Liver (tissue), 9 donors: Measurements from ENCODE around the gene SLC22A13. TPM values are rescaled to one million over a fixed set of nuclear protein-coding genes. Genes with fewer than 3 reads are reported as not detected.

Experiments used
- DNase-seq: peaks from one replicate; pipeline ENCODE4 v3.0.0-alpha.2; 2017; ENCODE audit warnings: low spot score
- H3K27ac ChIP-seq, 2 donors: one replicate each; pipeline ENCODE4 v1.7.0; 2013; ENCODE audit warnings: inconsistent platforms in 2 of 2, low read length in 2 of 2, control low read depth in 1 of 2, low read depth in 1 of 2, mild to moderate bottlenecking in 1 of 2
- H3K27me3 ChIP-seq, 4 donors: one replicate each; pipeline versions ENCODE4 v1.6.1 to v1.7.0; 2013; ENCODE audit warnings: low read length in 3 of 4, inconsistent platforms in 1 of 4, mild to moderate bottlenecking in 1 of 4, moderate library complexity in 1 of 4; ENCODE audit not compliant: control insufficient read depth in 4 of 4, insufficient read depth in 4 of 4
- H3K36me3 ChIP-seq, 4 donors: one replicate each; pipeline versions ENCODE4 v1.6.1 to v1.7.0; 2013; ENCODE audit warnings: low read length in 3 of 4, mild to moderate bottlenecking in 3 of 4, low read depth in 1 of 4, moderate library complexity in 1 of 4; ENCODE audit not compliant: control insufficient read depth in 4 of 4, insufficient read depth in 3 of 4
- H3K4me1 ChIP-seq, 4 donors: one replicate each; pipeline versions ENCODE4 v1.6.1 to v1.7.0; 2013; ENCODE audit warnings: low read length in 3 of 4, mild to moderate bottlenecking in 3 of 4, moderate library complexity in 1 of 4; ENCODE audit not compliant: control insufficient read depth in 4 of 4, insufficient read depth in 4 of 4
- H3K4me3 ChIP-seq, 3 donors: one replicate each; pipeline versions ENCODE4 v1.6.1 to v1.7.0; 2013; ENCODE audit warnings: low read length in 3 of 3, control low read depth in 1 of 3, low read depth in 1 of 3, mild to moderate bottlenecking in 1 of 3
- H3K9ac ChIP-seq, 2 donors: one replicate each; pipeline ENCODE4 v1.7.0; 2013; ENCODE audit warnings: low read length in 2 of 2, mild to moderate bottlenecking in 2 of 2, moderate library complexity in 2 of 2, control low read depth in 1 of 2, low read depth in 1 of 2
- H3K9me3 ChIP-seq, 4 donors: one replicate each; pipeline versions ENCODE4 v1.6.1 to v1.7.0; 2013; ENCODE audit warnings: low read length in 3 of 4; ENCODE audit not compliant: control insufficient read depth in 4 of 4
- ATF3 ChIP-seq: IDR thresholded peaks from 2 replicates; pipeline ENCODE4 v1.6.1; 2016; ENCODE audit warnings: antibody characterized with exemption
- CTCF ChIP-seq: fragments of 150-350 bp; IDR thresholded peaks from 2 replicates; pipeline ENCODE4 v1.5.1; 2017; ENCODE audit warnings: improper control_type of control experiment, low read depth, low read length; ENCODE audit not compliant: missing input control
- EGR1 ChIP-seq, 2 donors: IDR thresholded peaks; 2 replicates each; pipeline ENCODE4 v1.6.1; 2016 to 2018; ENCODE audit warnings: antibody characterized with exemption in 2 of 2, low read depth in 2 of 2
- FOXA1 ChIP-seq: IDR thresholded peaks from 2 replicates; pipeline ENCODE4 v1.6.1; 2016; ENCODE audit warnings: antibody characterized with exemption
- FOXA2 ChIP-seq: IDR thresholded peaks from 2 replicates; pipeline ENCODE4 v1.6.1; 2016; ENCODE audit warnings: antibody characterized with exemption
- GABPA ChIP-seq, 2 donors: IDR thresholded peaks in 1 of 2; conservative IDR thresholded peaks in 1 of 2; 2 replicates each; pipeline ENCODE4 v1.6.1; 2016; ENCODE audit warnings: antibody characterized with exemption in 2 of 2, mild to moderate bottlenecking in 1 of 2, moderate library complexity in 1 of 2
- HNF4A ChIP-seq, 2 donors: conservative IDR thresholded peaks; 2 replicates each; pipeline ENCODE4 v1.6.1; 2016; ENCODE audit warnings: antibody characterized with exemption in 2 of 2, mild to moderate bottlenecking in 2 of 2
- HNF4G ChIP-seq: IDR thresholded peaks from 2 replicates; pipeline ENCODE4 v1.6.1; 2016; ENCODE audit warnings: antibody characterized with exemption
- JUND ChIP-seq, 2 donors: IDR thresholded peaks; 2 replicates each; pipeline ENCODE4 v1.6.1; 2016; ENCODE audit warnings: antibody characterized with exemption in 2 of 2
- MAX ChIP-seq: IDR thresholded peaks from 2 replicates; pipeline ENCODE4 v1.6.1; 2016; ENCODE audit warnings: antibody characterized with exemption
- NR2F2 ChIP-seq: IDR thresholded peaks from 2 replicates; pipeline ENCODE4 v1.6.1; 2016; ENCODE audit warnings: antibody characterized with exemption
- RAD21 ChIP-seq, 2 donors: IDR thresholded peaks; 2 replicates each; pipeline ENCODE4 v1.6.1; 2016; ENCODE audit warnings: antibody characterized with exemption in 2 of 2, mild to moderate bottlenecking in 2 of 2
- REST ChIP-seq: IDR thresholded peaks from 2 replicates; pipeline ENCODE4 v1.6.1; 2016; ENCODE audit warnings: antibody characterized with exemption, mild to moderate bottlenecking
- RXRA ChIP-seq, 2 donors: IDR thresholded peaks; 2 replicates each; pipeline ENCODE4 v1.6.1; 2017 to 2018; ENCODE audit warnings: antibody characterized with exemption in 2 of 2, mild to moderate bottlenecking in 1 of 2
- SP1 ChIP-seq: IDR thresholded peaks from 2 replicates; pipeline ENCODE4 v1.6.1; 2018; ENCODE audit warnings: antibody characterized with exemption, mild to moderate bottlenecking
- TAF1 ChIP-seq: conservative IDR thresholded peaks from 2 replicates; pipeline ENCODE4 v1.6.1; 2016; ENCODE audit warnings: antibody characterized with exemption, mild to moderate bottlenecking
- YY1 ChIP-seq: IDR thresholded peaks from 2 replicates; pipeline ENCODE4 v1.6.1; 2016; ENCODE audit warnings: antibody characterized with exemption, mild to moderate bottlenecking
- ZBTB33 ChIP-seq: IDR thresholded peaks from 2 replicates; pipeline ENCODE4 v1.6.1; 2016; ENCODE audit warnings: antibody characterized with exemption
- WGBS: extraction: QIAGEN DNeasy Blood & Tissue Kit; methylation state at CpG from one replicate; pipeline ENCODE4 v1.1.7; 2013; 5-methylcytosine and 5-hydroxymethylcytosine counted together
- polyA plus RNA-seq, 2 donors: library from polyadenylated mRNA; stranded (reverse) in 1 of 2; unstranded in 1 of 2; fragments of 200-250 nt in 1 of 2; fragments of >200 nt in 1 of 2; fragmentation: Nextera tagmentation in 1 of 2; extraction: Ambion mirVana in 1 of 2; gene quantifications; one replicate each; pipeline versions ENCODE4 v1.2.1 to v1.2.3, GENCODE V29; 2013 to 2015
- total RNA-seq, 2 donors: library from RNA; depleted of rRNA; stranded (reverse); fragments of >200 nt; gene quantifications; one replicate each; pipeline ENCODE4 v1.2.3, GENCODE V29; 2014
- donor health status: healthy.
- donor health status: healthy.
- donor health status: healthy.
- donor health status: healthy.
- donor health status: healthy.

Gene SLC22A13
- total and polyA plus RNA-seq, 4 donors: 0.10 to 0.42 (median 0.14) TPM; not detected in 1

- no peaks in the 10 kb centered on the region for H3K9me3 ChIP-seq
- H3K27ac ChIP-seq: no peak overlapping the region
- H3K36me3 ChIP-seq: no peaks in the 10 kb centered on the region
- 90% methylated on average over 22 of the region's 22 CpGs for WGBS
- H3K9ac ChIP-seq: no peak overlapping the region
- H3K4me3 ChIP-seq: no peak overlapping the region
- TF ChIP-seq YY1 (no peak), ZBTB33 (no peak), HNF4A (conservative IDR thresholded peaks at IDR 0.05) (no peak), TAF1 (no peak), SP1 (no peak), RAD21 (IDR thresholded peaks at IDR 0.05) (no peak), GABPA (IDR thresholded peaks at IDR 0.05 in 1 of 2, conservative IDR thresholded peaks at IDR 0.05 in 1 of 2) (no peak), RXRA (IDR thresholded peaks at IDR 0.05) (no peak), EGR1 (IDR thresholded peaks at IDR 0.05; ENCODE audit: low read depth in 2 of 2) (no peak), FOXA1 (no peak), ATF3 (no peak), NR2F2 (no peak), JUND (IDR thresholded peaks at IDR 0.05) (no peak), FOXA2 (no peak)
- no peaks in the 10 kb centered on the region for H3K4me1 ChIP-seq
- no peak for DNase-seq
- H3K27me3 ChIP-seq: no peaks in the 10 kb centered on the region
These were observed 51.0 kb downstream of the SLC22A13 start for GRCh38 chr3:38316356-38317191.

- no peaks in the 10 kb centered on the region for H3K27me3 ChIP-seq
- WGBS: 79% methylated on average over 7 of the region's 7 CpGs
- H3K9ac ChIP-seq: no peak overlapping the region
- H3K4me3 ChIP-seq: no peak overlapping the region
- TF ChIP-seq FOXA1: no peak
- no peak for TF ChIP-seq CTCF
- no peak for TF ChIP-seq HNF4G
- no peak for TF ChIP-seq FOXA2
- TF ChIP-seq REST: no peak
- TF ChIP-seq SP1: no peak
- TF ChIP-seq EGR1 (IDR thresholded peaks at IDR 0.05; ENCODE audit: low read depth in 2 of 2): no peak
- TF ChIP-seq MAX: no peak
- no peak overlapping the region for H3K27ac ChIP-seq
- no peaks in the 10 kb centered on the region for H3K36me3 ChIP-seq
- no peaks in the 10 kb centered on the region for H3K4me1 ChIP-seq
- no peak for DNase-seq
- no peaks in the 10 kb centered on the region for H3K9me3 ChIP-seq
These were observed 51.7 kb downstream of the SLC22A13 start for GRCh38 chr3:38317192-38317759.
